ENCODE measurements around the gene RBM33. TPM values are rescaled to one million over a fixed set of nuclear protein-coding genes. Genes with fewer than 3 reads are reported as not detected.

RBM33 gene
- total and polyA plus RNA-seq, 2 experiments from 2014 or later, result 10.5 to 36.0 TPM

GRCh38 chr7:155603858-155604503 lies 40.5 kb upstream of the RBM33 start:
- Histone ChIP-seq H3K27ac (no peak overlapping the region), H4K20me1 (ENCODE audit: insufficient read depth) (no peaks in the 10 kb centered on the region), H3K4me2 (ENCODE audit: unreplicated experiment) (no peak overlapping the region), H2AFZ (no peak overlapping the region), H3K79me2 (ENCODE audit: insufficient read depth) (no peaks in the 10 kb centered on the region), H3K9me3 (ENCODE audit: low read depth) (no peaks in the 10 kb centered on the region), H3K36me3 (ENCODE audit: low read depth) (no peaks in the 10 kb centered on the region), H3K4me3 (no peak overlapping the region), H3F3A (ENCODE audit: insufficient read depth) (no peaks in the 10 kb centered on the region), H3K9ac (no peak overlapping the region), H3K4me1 (ENCODE audit: insufficient read depth) (no peaks in the 10 kb centered on the region), H3K27me3 (replicated peaks; ENCODE audit: insufficient read depth) (peaks cover 26% of the 10 kb centered on the region), H3K9me2 (ENCODE audit: insufficient read depth) (no peaks in the 10 kb centered on the region)
- in situ Hi-C loops (cut with MboI), result no loop called here
- 66 to 70% methylated on average over 18 of the region's 18 CpGs for WGBS, 2 experiments (ENCODE audit: low coverage in 1 of 2, low lambda C conversion rate in 2 of 2, missing lambda C conversion rate in 2 of 2)
- no peak for TF ChIP-seq EZH2 (IDR thresholded peaks at IDR 0.05; ENCODE audit: insufficient read depth, poor library complexity, severe bottlenecking)
- no peak for TF ChIP-seq EZH2phosphoT487 (IDR thresholded peaks at IDR 0.05; ENCODE audit: insufficient read depth, low read depth)
- no peak for DNase-seq

DNA sequence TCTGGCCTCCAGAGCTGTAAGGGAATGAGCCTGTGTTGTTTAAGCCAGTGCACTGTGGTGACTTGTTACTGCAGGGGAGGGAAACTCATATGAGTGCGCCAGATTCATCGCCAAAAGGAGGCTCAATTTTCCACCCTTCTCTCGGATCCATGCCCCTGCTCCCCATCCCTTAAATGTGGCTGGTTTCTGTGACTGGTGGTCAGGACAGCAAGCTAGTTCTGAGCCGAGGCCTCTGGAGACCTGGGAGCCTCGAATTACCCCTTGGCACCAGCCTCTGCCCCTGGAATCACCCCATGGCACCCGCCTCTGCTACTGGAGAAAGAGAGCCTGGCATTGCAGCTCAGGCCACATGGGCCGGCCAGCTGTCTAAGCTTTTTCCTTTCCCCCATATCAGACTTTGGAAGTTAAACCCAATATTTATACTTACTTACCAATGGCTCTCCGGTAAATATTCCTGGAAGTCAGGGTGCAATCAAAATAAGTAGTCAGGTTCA lies 39.9 kb upstream of the RBM33 start:
- Histone ChIP-seq H2AFZ (no peak overlapping the region), H3F3A (ENCODE audit: insufficient read depth) (no peaks in the 10 kb centered on the region), H3K4me2 (ENCODE audit: unreplicated experiment) (no peak overlapping the region), H3K9me3 (ENCODE audit: low read depth) (no peaks in the 10 kb centered on the region), H3K9me2 (ENCODE audit: insufficient read depth) (no peaks in the 10 kb centered on the region), H3K9ac (no peak overlapping the region), H3K27me3 (replicated peaks; ENCODE audit: insufficient read depth) (peaks cover 23% of the 10 kb centered on the region), H3K4me1 (ENCODE audit: insufficient read depth) (no peaks in the 10 kb centered on the region), H3K27ac (no peak overlapping the region), H4K20me1 (ENCODE audit: insufficient read depth) (no peaks in the 10 kb centered on the region), H3K36me3 (ENCODE audit: low read depth) (no peaks in the 10 kb centered on the region), H3K4me3 (no peak overlapping the region), H3K79me2 (ENCODE audit: insufficient read depth) (no peaks in the 10 kb centered on the region)
- in situ Hi-C loops (cut with MboI), result no loop called here
- DNase-seq, result no peak
- WGBS, 2 experiments (ENCODE audit: low coverage in 1 of 2, low lambda C conversion rate in 2 of 2, missing lambda C conversion rate in 2 of 2), result 54 to 57% methylated on average over 8 of the region's 8 CpGs
- TF ChIP-seq EZH2phosphoT487 (IDR thresholded peaks at IDR 0.05; ENCODE audit: insufficient read depth, low read depth) (no peak), EZH2 (IDR thresholded peaks at IDR 0.05; ENCODE audit: insufficient read depth, poor library complexity, severe bottlenecking) (no peak)

GRCh38 chr7:155609185-155609584 lies 35.3 kb upstream of the RBM33 start:
- in situ Hi-C loops (cut with MboI), result no loop called here
- Histone ChIP-seq H4K20me1 (ENCODE audit: insufficient read depth) (no peaks in the 10 kb centered on the region), H3K4me3 (no peak overlapping the region), H3K9me3 (ENCODE audit: low read depth) (no peaks in the 10 kb centered on the region), H3K9me2 (ENCODE audit: insufficient read depth) (no peaks in the 10 kb centered on the region), H3K79me2 (ENCODE audit: insufficient read depth) (no peaks in the 10 kb centered on the region), H2AFZ (no peak overlapping the region), H3K27me3 (replicated peaks; ENCODE audit: insufficient read depth) (no peaks in the 10 kb centered on the region; the same call in 1 of the 2 replicates), H3K9ac (no peak overlapping the region), H3F3A (ENCODE audit: insufficient read depth) (no peaks in the 10 kb centered on the region), H3K27ac (no peak overlapping the region), H3K4me1 (ENCODE audit: insufficient read depth) (no peaks in the 10 kb centered on the region), H3K36me3 (ENCODE audit: low read depth) (no peaks in the 10 kb centered on the region), H3K4me2 (ENCODE audit: unreplicated experiment) (no peak overlapping the region)
- WGBS, 2 experiments (ENCODE audit: low coverage in 1 of 2, low lambda C conversion rate in 2 of 2, missing lambda C conversion rate in 2 of 2), result 78 to 80% methylated on average over 12 of the region's 12 CpGs
- TF ChIP-seq EZH2phosphoT487 (IDR thresholded peaks at IDR 0.05; ENCODE audit: insufficient read depth, low read depth), result no peak
- TF ChIP-seq EZH2 (IDR thresholded peaks at IDR 0.05; ENCODE audit: insufficient read depth, poor library complexity, severe bottlenecking), result no peak
- no peak for DNase-seq

DNA sequence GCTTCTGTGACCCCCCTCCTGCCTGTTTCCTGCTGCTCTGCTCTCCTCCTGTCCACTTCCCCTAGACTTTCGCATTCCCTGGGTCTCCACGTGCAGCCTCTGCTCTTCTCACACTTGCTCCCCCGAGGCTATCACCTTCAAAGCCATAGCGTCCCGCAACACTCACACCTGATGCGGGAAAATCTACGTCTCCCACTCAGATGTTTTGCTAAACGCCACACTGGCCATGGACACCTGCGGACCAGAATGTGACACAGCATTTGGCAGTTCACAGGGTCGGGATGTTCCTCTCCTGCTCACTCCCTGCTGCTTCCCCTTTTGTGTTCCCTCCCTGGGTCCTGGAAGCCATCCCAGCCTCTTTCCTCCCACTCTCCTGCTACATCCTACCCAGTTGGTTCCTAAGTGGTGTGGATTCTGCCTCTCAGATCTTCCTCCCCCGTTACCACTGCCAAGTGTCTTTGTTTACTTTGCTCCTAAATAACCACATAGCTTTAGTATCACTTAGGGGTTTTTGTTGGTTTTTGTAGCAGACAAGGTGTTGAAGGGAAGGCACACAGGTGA lies 33.7 kb upstream of the RBM33 start:
- no peaks in the 10 kb centered on the region for H3K36me3 ChIP-seq (ENCODE audit: low read depth)
- in situ Hi-C loops (cut with MboI), result no loop called here
- H3F3A ChIP-seq (ENCODE audit: insufficient read depth), result no peaks in the 10 kb centered on the region
- no peaks in the 10 kb centered on the region for H3K27me3 ChIP-seq (replicated peaks; ENCODE audit: insufficient read depth)
- H4K20me1 ChIP-seq (ENCODE audit: insufficient read depth), result no peaks in the 10 kb centered on the region
- no peak overlapping the region for H3K27ac ChIP-seq
- TF ChIP-seq EZH2phosphoT487 (IDR thresholded peaks at IDR 0.05; ENCODE audit: insufficient read depth, low read depth) (no peak), EZH2 (IDR thresholded peaks at IDR 0.05; ENCODE audit: insufficient read depth, poor library complexity, severe bottlenecking) (no peak)
- H3K9me2 ChIP-seq (ENCODE audit: insufficient read depth), result no peaks in the 10 kb centered on the region
- WGBS, 2 experiments (ENCODE audit: low coverage in 1 of 2, low lambda C conversion rate in 2 of 2, missing lambda C conversion rate in 2 of 2), result 17 to 21% methylated on average over 10 to 11 of the region's 11 CpGs
- H3K9ac ChIP-seq, result no peak overlapping the region
- DNase-seq, result no peak
- no peaks in the 10 kb centered on the region for H3K79me2 ChIP-seq (ENCODE audit: insufficient read depth)
- no peak overlapping the region for H3K4me2 ChIP-seq (ENCODE audit: unreplicated experiment)
- H2AFZ ChIP-seq, result no peak overlapping the region
- H3K4me3 ChIP-seq, result no peak overlapping the region
- H3K4me1 ChIP-seq (ENCODE audit: insufficient read depth), result no peaks in the 10 kb centered on the region
- H3K9me3 ChIP-seq (ENCODE audit: low read depth), result no peaks in the 10 kb centered on the region
